Heart left ventricle (tissue), 13 donors: ENCODE measurements around the gene STC2.

Experiments used
- CTCF ChIP-seq, 12 donors: fragments of 200-600 bp; sonication (generic) in 4 of 12; IDR thresholded peaks; one replicate each; pipeline versions ENCODE4 v1.5.0 to v1.8.0; 2018 to 2022; ENCODE audit warnings: antibody characterized with exemption in 12 of 12, mild to moderate bottlenecking in 5 of 12
- POLR2A ChIP-seq, 2 donors: fragments of 450-650 bp; IDR thresholded peaks; one replicate each; pipeline ENCODE4 v1.6.1; 2017; ENCODE audit warnings: antibody characterized with exemption in 2 of 2, mild to moderate bottlenecking in 2 of 2, moderate library complexity in 2 of 2
- donor health status: ischemic (EF 13 %, LVEDD 7.1; RV severe dilation, severe dysfunction).
- donor health status: DM: no; HTN: yes; CAD: no.
- donor health status: DM: no; HTN: no; CAD: no.
- donor health status: ischemic (EF 25% LVEDD 6.9; RV normal size, moderate dysfunction).
- donor health status: ischemic (EF 25% LVEDD 5.7; RV mildly dilated, moderate dysfunction).
- donor health status: ischemic (EF 35%, LVEDD 5.7; RV mildly dilated, moderate dysfunction).
- donor health status: nonischemic (EF 11% LVEDD 7.7; RV severe dilation, severe dysfunction).
- donor health status: DM: yes; HTN: yes; CAD: no.
- donor health status: PGD.
- donor health status: ischemic (EF 29% LVEDD 5.4; RV normal size, mild dysfunction).
- donor health status: nonischemic (EF 23%, LVEDD 6.1; RV moderate dilation, normal function).

GRCh38 chr5:173317091-173317730, 11.0 kb downstream of the STC2 start:
- TF ChIP-seq CTCF (IDR thresholded peaks at IDR 0.05) = no peak
- TF ChIP-seq POLR2A (IDR thresholded peaks at IDR 0.05) = no peak
